CD1c-positive myeloid dendritic cell (primary cell): ENCODE measurements around the gene PDE2A.

Experiments used
- DNase-seq: peaks from one replicate; pipeline ENCODE4 v3.0.0-alpha.2; 2016; ENCODE audit errors: extremely low spot score

Gene PDE2A

GRCh38 chr11:72658989-72659640, 15.1 kb downstream of the PDE2A start:
- no peak for DNase-seq

GRCh38 chr11:72657411-72658100, 16.7 kb downstream of the PDE2A start:
- no peak for DNase-seq

- DNase-seq = no peak
Measured at GRCh38 chr11:72655896-72656464, 18.2 kb downstream of the PDE2A start.

- no peak for DNase-seq
Measured at GRCh38 chr11:72655014-72655413, 19.2 kb downstream of the PDE2A start.

- DNase-seq = peak; percentile 50
Measured at GRCh38 chr11:72653649-72654048, 20.6 kb downstream of the PDE2A start.

- no peak for DNase-seq
Measured at GRCh38 chr11:72652873-72653630, 21.2 kb downstream of the PDE2A start.

GRCh38 chr11:72652133-72652532, 22.1 kb downstream of the PDE2A start:
- no peak for DNase-seq

- no peak for DNase-seq
Measured at GRCh38 chr11:72649215-72649976, 24.8 kb downstream of the PDE2A start.

GRCh38 chr11:72648384-72649136, 25.7 kb downstream of the PDE2A start:
- no peak for DNase-seq

GRCh38 chr11:72647882-72648281, 26.3 kb downstream of the PDE2A start:
- DNase-seq = no peak

GRCh38 chr11:72646472-72646871, 27.8 kb downstream of the PDE2A start:
- DNase-seq = no peak

GRCh38 chr11:72646024-72646423, 28.2 kb downstream of the PDE2A start:
- DNase-seq = no peak

- peak; percentile 15 for DNase-seq
Measured at GRCh38 chr11:72643547-72643946, 30.7 kb downstream of the PDE2A start.

GRCh38 chr11:72642884-72643522, 31.2 kb downstream of the PDE2A start:
- DNase-seq = peak; percentile 79

- DNase-seq = peak; percentile 43
Measured at GRCh38 chr11:72642043-72642883, 32.0 kb downstream of the PDE2A start.

GRCh38 chr11:72641522-72642042, 32.6 kb downstream of the PDE2A start:
- DNase-seq = no peak

GRCh38 chr11:72639502-72640375, 34.5 kb downstream of the PDE2A start:
- no peak for DNase-seq

- no peak for DNase-seq
Measured at GRCh38 chr11:72637926-72638325, 36.3 kb downstream of the PDE2A start.
